ENCODE results near the gene NRIP1.
"Not testable (repeated sequence)": the region's sequence is repeated elsewhere in the genome, so short reads cannot be mapped to it uniquely, and the experiment has no call there.

Gene NRIP1

GRCh38 chr21:14977814-14978213 lies 87.0 kb downstream of the NRIP1 start:
- no peak for DNase-seq (ENCODE audit: low read depth, low spot score)

- no peak for DNase-seq (ENCODE audit: low read depth, low spot score)
Observed at GRCh38 chr21:14975136-14975919, 89.5 kb downstream of the NRIP1 start.

GRCh38 chr21:14972678-14973077 lies 92.1 kb downstream of the NRIP1 start:
- DNase-seq (ENCODE audit: low read depth, low spot score), result no peak

GRCh38 chr21:14968821-14969220 lies 96.0 kb downstream of the NRIP1 start:
- no peak for DNase-seq (ENCODE audit: low read depth, low spot score)

- no peak for DNase-seq (ENCODE audit: low read depth, low spot score)
Observed at GRCh38 chr21:14968029-14968428, 96.8 kb downstream of the NRIP1 start.

- no peak for DNase-seq (ENCODE audit: low read depth, low spot score)
Observed at GRCh38 chr21:14964621-14965020, 100.2 kb downstream of the NRIP1 start.

GRCh38 chr21:14962217-14962616 lies 102.6 kb downstream of the NRIP1 start:
- DNase-seq (ENCODE audit: low read depth, low spot score), result no peak

- no peak for DNase-seq (ENCODE audit: low read depth, low spot score)
Observed at GRCh38 chr21:14961502-14961901, 103.3 kb downstream of the NRIP1 start.

- no peak for DNase-seq (ENCODE audit: low read depth, low spot score)
Observed at GRCh38 chr21:14959343-14959742, 105.5 kb downstream of the NRIP1 start.

- no peak for DNase-seq (ENCODE audit: low read depth, low spot score)
Observed at GRCh38 chr21:14957836-14958235, 107.0 kb downstream of the NRIP1 start.

- peak; percentile 64 for DNase-seq (ENCODE audit: low read depth, low spot score)
Observed at GRCh38 chr21:14956807-14957206, 108.0 kb downstream of the NRIP1 start.

- DNase-seq (ENCODE audit: low read depth, low spot score), result no peak
Observed at GRCh38 chr21:14955936-14956520, 108.8 kb downstream of the NRIP1 start.

- DNase-seq (ENCODE audit: low read depth, low spot score), result no peak
Observed at GRCh38 chr21:14952916-14953315, 111.9 kb downstream of the NRIP1 start.

- no peak for DNase-seq (ENCODE audit: low read depth, low spot score)
Observed at GRCh38 chr21:14949603-14950002, 115.2 kb downstream of the NRIP1 start.

- DNase-seq (ENCODE audit: low read depth, low spot score), result no peak
Observed at GRCh38 chr21:14947613-14948160, 117.1 kb downstream of the NRIP1 start.

- no peak for DNase-seq (ENCODE audit: low read depth, low spot score)
Observed at GRCh38 chr21:14945176-14945575, 119.6 kb downstream of the NRIP1 start.

- no peak for DNase-seq (ENCODE audit: low read depth, low spot score)
Observed at GRCh38 chr21:14943616-14944015, 121.2 kb downstream of the NRIP1 start.

GRCh38 chr21:14942801-14943490 lies 121.9 kb downstream of the NRIP1 start:
- peak; percentile 61 for DNase-seq (ENCODE audit: low read depth, low spot score)

GRCh38 chr21:14927324-14927723 lies 137.5 kb downstream of the NRIP1 start:
- DNase-seq (ENCODE audit: low read depth, low spot score), result not testable (repeated sequence)

- DNase-seq (ENCODE audit: low read depth, low spot score), result peak; percentile 26
Observed at GRCh38 chr21:14926186-14926585, 138.6 kb downstream of the NRIP1 start.

GRCh38 chr21:14923468-14923867 lies 141.3 kb downstream of the NRIP1 start:
- peak; percentile 61 for DNase-seq (ENCODE audit: low read depth, low spot score)

- no peak for DNase-seq (ENCODE audit: low read depth, low spot score)
Observed at GRCh38 chr21:14922980-14923379, 141.8 kb downstream of the NRIP1 start.

Measured in astrocyte of the hippocampus (primary cell).